B cell (primary cell): ENCODE data around the gene SZT2. TPM values are rescaled to one million over a fixed set of nuclear protein-coding genes. Genes with fewer than 3 reads are reported as not detected.

Source experiments
- ATAC-seq: fragments of 200-7000 bp; cut with Tn5 transposase; one replicate; pipeline ENCODE4 v1.10.0; 2021; ENCODE audit warnings: low read depth, mild to moderate bottlenecking, moderate number of reproducible peaks, moderate library complexity
- CTCF ChIA-PET: fragments of 350-600 bp; sonication (Branson Sonifier 250); formaldehyde crosslinking; loops from one replicate; lab custom pipeline; 2021; ENCODE audit warnings: antibody characterized with exemption, inconsistent platforms; lab: Charles Lee
- POLR2A ChIA-PET: fragments of 350-600 bp; sonication (Branson Sonifier 250); formaldehyde crosslinking; loops from one replicate; lab custom pipeline; 2021; ENCODE audit warnings: antibody characterized with exemption; lab: Charles Lee
- DNase-seq: peaks from one replicate; pipeline ENCODE4 v3.0.0; 2013
- H2AFZ ChIP-seq: 2 replicates; pipeline ENCODE4 v1.6.1; 2012; ENCODE audit warnings: mild to moderate bottlenecking, low read depth, low read length; ENCODE audit not compliant: insufficient read depth, poor library complexity, severe bottlenecking
- H3K27ac ChIP-seq, 2 donors: 1 replicate in 1 of 2; 2 replicates in 1 of 2; pipeline ENCODE4 v1.5.1; 2012 to 2013; ENCODE audit warnings: low read length in 2 of 2, mild to moderate bottlenecking in 2 of 2, moderate library complexity in 1 of 2
- H3K27me3 ChIP-seq, 4 experiments: fragments of 200-600 bp in 1 of 4; sonication (generic) in 1 of 4; replicated peaks in 1 of 4; 1 replicate in 2 of 4; 2 replicates in 2 of 4; pipeline versions ENCODE4 v1.6.1 to v1.7.0; 2013 to 2016; ENCODE audit warnings: low read length in 3 of 4, mild to moderate bottlenecking in 2 of 4, mixed read lengths in 1 of 4, moderate library complexity in 1 of 4; ENCODE audit not compliant: insufficient read depth in 4 of 4, control insufficient read depth in 3 of 4; ENCODE audit errors: control extremely low read depth in 1 of 4
- H3K36me3 ChIP-seq, 2 experiments: replicated peaks in 1 of 2; 1 replicate in 1 of 2; 2 replicates in 1 of 2; pipeline versions ENCODE4 v1.6.1 to v1.7.1; 2013; ENCODE audit warnings: low read length in 1 of 2; ENCODE audit not compliant: insufficient read depth in 2 of 2, control insufficient read depth in 1 of 2; ENCODE audit errors: control extremely low read depth in 1 of 2, extremely low read depth in 1 of 2
- H3K4me1 ChIP-seq, 2 donors: fragments of 200-600 bp in 1 of 2; sonication (generic) in 1 of 2; 1 replicate in 1 of 2; 2 replicates in 1 of 2; pipeline versions ENCODE4 v1.5.1 to v1.6.1; 2013 to 2017; ENCODE audit warnings: low read length in 2 of 2; ENCODE audit not compliant: control insufficient read depth in 2 of 2, insufficient read depth in 2 of 2
- H3K4me2 ChIP-seq: replicated peaks from 2 replicates; pipeline ENCODE3; 2012; ENCODE audit warnings: mild to moderate bottlenecking, low read depth, low read length; ENCODE audit not compliant: poor library complexity, severe bottlenecking
- H3K4me3 ChIP-seq, 5 experiments: fragments of 200-600 bp in 1 of 5; sonication (generic) in 1 of 5; 1 replicate in 3 of 5; 2 replicates in 2 of 5; pipeline versions ENCODE4 v1.5.1 to v1.7.0; 2011 to 2016; ENCODE audit warnings: low read length in 4 of 5, mild to moderate bottlenecking in 4 of 5, low read depth in 2 of 5, control low read depth in 1 of 5, moderate library complexity in 1 of 5; ENCODE audit not compliant: insufficient read depth in 1 of 5; ENCODE audit errors: control extremely low read depth in 1 of 5, extremely low read depth in 1 of 5
- H3K79me2 ChIP-seq: fragments of 200-600 bp; sonication (generic); one replicate; pipeline ENCODE4 v1.6.0; 2016; ENCODE audit warnings: low read length; ENCODE audit not compliant: control insufficient read depth, insufficient read depth
- H3K9ac ChIP-seq: fragments of 200-600 bp; sonication (generic); 2 replicates; pipeline ENCODE4 v1.6.1; 2017; ENCODE audit warnings: mild to moderate bottlenecking, low read length, moderate library complexity
- H3K9me3 ChIP-seq, 3 donors: one replicate each; pipeline versions ENCODE4 v1.6.1 to v1.7.1; 2013; ENCODE audit warnings: low read length in 2 of 3; ENCODE audit not compliant: control insufficient read depth in 2 of 3, insufficient read depth in 1 of 3; ENCODE audit errors: control extremely low read depth in 1 of 3
- H4K20me1 ChIP-seq: 2 replicates; pipeline ENCODE4 v1.6.0; 2012; ENCODE audit warnings: mild to moderate bottlenecking, low read length; ENCODE audit not compliant: insufficient read depth, control insufficient read depth, poor library complexity, severe bottlenecking
- H3K27ac Mint-ChIP-seq: one replicate; pipeline ENCODE4 v1.8.0; 2021; ENCODE audit warnings: mixed read lengths
- H3K27me3 Mint-ChIP-seq: one replicate; pipeline ENCODE4 v1.8.0; 2021; ENCODE audit warnings: mixed read lengths
- H3K4me1 Mint-ChIP-seq: one replicate; pipeline ENCODE4 v1.8.0; 2021; ENCODE audit warnings: mixed read lengths
- H3K4me3 Mint-ChIP-seq: one replicate; pipeline ENCODE4 v1.8.0; 2021; ENCODE audit warnings: mixed read lengths
- H3K9me3 Mint-ChIP-seq: one replicate; pipeline ENCODE4 v1.8.0; 2022; ENCODE audit warnings: mixed read lengths; ENCODE audit not compliant: insufficient read depth
- EZH2 ChIP-seq: IDR thresholded peaks from 2 replicates; pipeline ENCODE4 v1.6.1; 2012; ENCODE audit warnings: borderline replicate concordance, low read depth, mild to moderate bottlenecking, moderate library complexity, low read length; ENCODE audit not compliant: insufficient read depth, poor library complexity, severe bottlenecking
- WGBS: methylation state at CpG from one replicate; pipeline ENCODE4 v1.1.5; 2013; ENCODE audit warnings: missing lambda C conversion rate; ENCODE audit not compliant: insufficient coverage; 5-methylcytosine and 5-hydroxymethylcytosine counted together
- intact Hi-C: fragments of 100-400 bp; cut with micrococcal nuclease; formaldehyde crosslinking; loops from one replicate; pipeline ENCODE4 v1.10.0; 2022
- polyA plus RNA-seq: library from polyadenylated mRNA; depleted of rRNA; stranded (reverse); fragments of >200 nt; gene quantifications from 2 replicates; pipeline ENCODE4 v1.2.3, GENCODE V29; 2012
- total RNA-seq, 2 donors: library from RNA; stranded (reverse); fragments of 120-200 nt in 1 of 2; gene quantifications; 1 replicate in 1 of 2; 2 replicates in 1 of 2; pipeline versions ENCODE4 v1.2.3 to v1.2.4, GENCODE V29; 2013 to 2022
- TF ChIP-seq, protein P1 (sequence below): fragments of 200-600 bp; IDR thresholded peaks from one replicate; pipeline ENCODE4 v1.8.0; 2022; ENCODE audit warnings: antibody characterized with exemption, mild to moderate bottlenecking

The SZT2 gene
- total and polyA plus RNA-seq, 2 donors (not counting 1 experiment from before 2014, with no cell fraction given), result 41.4 to 197 TPM

DNA sequence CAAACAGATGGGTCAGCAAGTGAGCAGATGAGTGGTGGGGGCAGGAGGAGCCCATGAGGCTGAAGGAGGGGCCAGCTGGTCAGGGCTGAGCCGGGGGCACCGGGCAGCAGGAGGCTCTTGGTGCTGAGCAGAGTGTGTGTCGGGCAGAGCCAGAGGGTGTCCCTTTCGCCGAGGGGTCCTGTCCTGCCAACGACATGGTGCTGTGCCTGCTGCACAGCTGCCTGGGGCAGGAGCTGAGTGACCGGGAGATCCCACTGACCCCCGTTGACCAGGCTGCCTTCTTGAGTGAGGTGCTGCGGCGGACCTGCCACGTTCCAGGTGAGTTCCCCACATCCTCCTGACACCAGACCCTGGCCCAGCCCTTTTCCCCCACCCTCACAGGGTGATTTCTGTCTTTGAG lies 36.5 kb downstream of the SZT2 start:
- no peak for ATAC-seq
- Mint-ChIP-seq H3K27ac (no peak overlapping the region), H3K4me3 (no peak overlapping the region), H3K9me3 (no peaks in the 10 kb centered on the region), H3K4me1 (no peaks in the 10 kb centered on the region), H3K27me3 (no peaks in the 10 kb centered on the region)
- no peak for DNase-seq
- H3K4me1 ChIP-seq, result no peaks in the 10 kb centered on the region
- no peak overlapping the region for H3K27ac ChIP-seq
- H3K4me3 ChIP-seq, result no peak overlapping the region
- 93% methylated on average over 11 of the region's 11 CpGs for WGBS
- no peaks in the 10 kb centered on the region for H4K20me1 ChIP-seq
- no peaks in the 10 kb centered on the region for H3K27me3 ChIP-seq
- peaks cover 0 to 88% of the 10 kb centered on the region in 2 experiments for H3K36me3 ChIP-seq
- no peak overlapping the region for H2AFZ ChIP-seq
- H3K9ac ChIP-seq, result no peak overlapping the region
- ChIA-PET CTCF (no interaction called here), POLR2A (interaction anchor here (0.5 to 1.1 kb wide), 2 partner anchors 59 to 502 kb away, joined by 3 to 5 read pairs; no protein-coding TSS in a partner anchor)
- no peaks in the 10 kb centered on the region for H3K79me2 ChIP-seq
- H3K4me2 ChIP-seq, result no peak overlapping the region
- H3K9me3 ChIP-seq, result no peaks in the 10 kb centered on the region
- intact Hi-C loops, result no loop called here
- no peak for TF ChIP-seq EZH2
- TF ChIP-seq, protein P1, sequence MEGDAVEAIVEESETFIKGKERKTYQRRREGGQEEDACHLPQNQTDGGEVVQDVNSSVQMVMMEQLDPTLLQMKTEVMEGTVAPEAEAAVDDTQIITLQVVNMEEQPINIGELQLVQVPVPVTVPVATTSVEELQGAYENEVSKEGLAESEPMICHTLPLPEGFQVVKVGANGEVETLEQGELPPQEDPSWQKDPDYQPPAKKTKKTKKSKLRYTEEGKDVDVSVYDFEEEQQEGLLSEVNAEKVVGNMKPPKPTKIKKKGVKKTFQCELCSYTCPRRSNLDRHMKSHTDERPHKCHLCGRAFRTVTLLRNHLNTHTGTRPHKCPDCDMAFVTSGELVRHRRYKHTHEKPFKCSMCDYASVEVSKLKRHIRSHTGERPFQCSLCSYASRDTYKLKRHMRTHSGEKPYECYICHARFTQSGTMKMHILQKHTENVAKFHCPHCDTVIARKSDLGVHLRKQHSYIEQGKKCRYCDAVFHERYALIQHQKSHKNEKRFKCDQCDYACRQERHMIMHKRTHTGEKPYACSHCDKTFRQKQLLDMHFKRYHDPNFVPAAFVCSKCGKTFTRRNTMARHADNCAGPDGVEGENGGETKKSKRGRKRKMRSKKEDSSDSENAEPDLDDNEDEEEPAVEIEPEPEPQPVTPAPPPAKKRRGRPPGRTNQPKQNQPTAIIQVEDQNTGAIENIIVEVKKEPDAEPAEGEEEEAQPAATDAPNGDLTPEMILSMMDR, result no peak

DNA sequence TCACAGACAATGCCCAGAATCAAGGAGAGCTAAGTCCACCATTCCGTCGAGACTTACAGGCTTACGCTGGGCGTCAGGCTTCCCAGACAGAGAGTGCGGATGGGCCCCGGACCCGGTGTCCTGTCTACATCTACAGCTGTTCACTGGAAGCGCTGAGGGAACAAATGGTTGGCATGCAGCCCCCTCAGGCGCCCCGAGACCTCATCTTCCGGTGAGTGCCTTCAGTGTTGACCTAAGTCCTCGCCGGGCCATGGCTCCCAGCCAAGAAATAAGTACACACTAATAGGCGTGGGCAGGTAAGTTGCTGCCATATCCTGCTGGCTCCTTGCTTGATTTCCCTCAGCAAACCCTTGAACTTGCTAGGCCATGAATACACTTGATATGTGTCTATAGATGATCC lies 37.8 kb downstream of the SZT2 start:
- H2AFZ ChIP-seq, result no peak overlapping the region
- no peaks in the 10 kb centered on the region for H3K4me1 ChIP-seq
- H3K4me3 ChIP-seq, result no peak overlapping the region
- H3K27me3 ChIP-seq, result no peaks in the 10 kb centered on the region
- no peak overlapping the region for H3K27ac Mint-ChIP-seq
- H3K27me3 Mint-ChIP-seq, result no peaks in the 10 kb centered on the region
- ChIA-PET POLR2A (no interaction called here), CTCF (interaction anchor here (1.2 kb wide), 1 partner anchor 201 kb away, joined by 4 read pairs; no protein-coding TSS in a partner anchor)
- no peak for ATAC-seq
- no peak overlapping the region for H3K4me3 Mint-ChIP-seq
- H3K4me1 Mint-ChIP-seq, result no peaks in the 10 kb centered on the region
- TF ChIP-seq, protein P1, result no peak
- TF ChIP-seq EZH2, result no peak
- no peaks in the 10 kb centered on the region for H4K20me1 ChIP-seq
- no peaks in the 10 kb centered on the region for H3K9me3 ChIP-seq
- intact Hi-C loops, result no loop called here
- H3K4me2 ChIP-seq, result no peak overlapping the region
- no peak for DNase-seq
- H3K79me2 ChIP-seq, result no peaks in the 10 kb centered on the region
- no peak overlapping the region for H3K27ac ChIP-seq
- H3K9me3 Mint-ChIP-seq, result no peaks in the 10 kb centered on the region
- WGBS, result 98% methylated on average over 13 of the region's 14 CpGs
- H3K36me3 ChIP-seq, result peaks cover 0 to 89% of the 10 kb centered on the region in 2 experiments
- no peak overlapping the region for H3K9ac ChIP-seq
